Breast epithelium (tissue), 4 donors: ENCODE data around the gene WDTC1. TPM values are rescaled to one million over a fixed set of nuclear protein-coding genes. Genes with fewer than 3 reads are reported as not detected.

Experiments used
- DNase-seq, 2 donors: peaks; one replicate each; pipeline ENCODE4 v3.0.0-alpha.2; 2019; ENCODE audit warnings: low spot score in 2 of 2
- H3K27ac ChIP-seq, 2 donors: fragments of 200-600 bp; sonication (generic) in 1 of 2; one replicate each; pipeline ENCODE4 v1.5.1; 2016 to 2019; ENCODE audit warnings: mild to moderate bottlenecking in 1 of 2
- H3K27me3 ChIP-seq, 2 donors: fragments of 200-600 bp; sonication (generic) in 1 of 2; one replicate each; pipeline versions ENCODE4 v1.5.1 to v1.6.0; 2017 to 2019; ENCODE audit warnings: control low read depth in 1 of 2, mild to moderate bottlenecking in 1 of 2
- H3K36me3 ChIP-seq: fragments of 200-600 bp; one replicate; pipeline ENCODE4 v1.5.1; 2019
- H3K4me1 ChIP-seq, 2 donors: fragments of 200-600 bp; sonication (generic); one replicate each; pipeline ENCODE4 v1.5.1; 2016 to 2019; ENCODE audit warnings: control low read depth in 1 of 2
- H3K4me3 ChIP-seq, 3 donors: fragments of 200-600 bp; sonication (generic); 1 replicate in 2 of 3; 2 replicates in 1 of 3; pipeline ENCODE4 v1.5.1; 2016 to 2019; ENCODE audit warnings: mild to moderate bottlenecking in 3 of 3, moderate library complexity in 2 of 3
- H3K9me3 ChIP-seq, 2 donors: fragments of 200-600 bp; sonication (generic) in 1 of 2; one replicate each; pipeline ENCODE4 v1.5.1; 2016 to 2019; ENCODE audit warnings: control low read depth in 1 of 2
- POLR2A ChIP-seq: fragments of 450-650 bp; IDR thresholded peaks from one replicate; pipeline ENCODE4 v1.6.1; 2016; ENCODE audit warnings: antibody characterized with exemption, mild to moderate bottlenecking, moderate library complexity
- POLR2AphosphoS5 ChIP-seq, 3 donors: sonication (generic); formaldehyde crosslinking; IDR thresholded peaks; one replicate each; pipeline ENCODE4 v1.6.1; 2017; ENCODE audit warnings: antibody characterized with exemption in 3 of 3
- intact Hi-C: fragments of 100-400 bp; cut with DNase I; formaldehyde crosslinking; loops from one replicate; pipeline ENCODE4 v1.15.1; 2023; ENCODE audit warnings: low total_unique reads
- total RNA-seq, 3 donors: library from RNA; depleted of rRNA; stranded (reverse); fragments of >200 nt; gene quantifications; one replicate each; pipeline ENCODE4 v1.1.0, GENCODE V29; 2016
- TF ChIP-seq, protein P1 (sequence below), 3 donors: fragments of 450-650 bp; IDR thresholded peaks; one replicate each; pipeline ENCODE4 v1.5.1; 2016 to 2017; ENCODE audit warnings: antibody characterized with exemption in 3 of 3, mild to moderate bottlenecking in 3 of 3, moderate library complexity in 3 of 3

WDTC1 gene
- total RNA-seq, 3 donors from 2014 or later, result 31.5 to 34.2 (median 33.4) TPM

DNA sequence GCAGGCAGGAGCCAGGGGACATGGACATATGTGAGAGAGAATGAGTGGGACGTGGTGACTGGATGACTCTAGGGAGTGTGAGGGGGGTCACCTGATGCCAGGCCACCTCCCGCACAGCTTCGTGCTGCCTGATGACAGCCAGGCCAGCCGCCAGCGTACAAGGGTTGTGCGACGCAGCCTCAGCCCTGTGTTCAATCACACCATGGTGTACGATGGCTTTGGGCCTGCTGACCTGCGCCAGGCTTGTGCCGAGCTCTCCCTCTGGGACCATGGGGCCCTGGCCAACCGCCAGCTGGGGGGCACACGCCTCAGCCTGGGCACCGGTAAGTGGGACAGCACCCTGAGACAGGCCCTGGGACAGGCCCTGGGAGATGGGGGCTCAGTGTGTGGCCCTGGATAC lies 118.7 kb downstream of the WDTC1 start:
- TF ChIP-seq POLR2A, result no peak
- TF ChIP-seq, protein P1, sequence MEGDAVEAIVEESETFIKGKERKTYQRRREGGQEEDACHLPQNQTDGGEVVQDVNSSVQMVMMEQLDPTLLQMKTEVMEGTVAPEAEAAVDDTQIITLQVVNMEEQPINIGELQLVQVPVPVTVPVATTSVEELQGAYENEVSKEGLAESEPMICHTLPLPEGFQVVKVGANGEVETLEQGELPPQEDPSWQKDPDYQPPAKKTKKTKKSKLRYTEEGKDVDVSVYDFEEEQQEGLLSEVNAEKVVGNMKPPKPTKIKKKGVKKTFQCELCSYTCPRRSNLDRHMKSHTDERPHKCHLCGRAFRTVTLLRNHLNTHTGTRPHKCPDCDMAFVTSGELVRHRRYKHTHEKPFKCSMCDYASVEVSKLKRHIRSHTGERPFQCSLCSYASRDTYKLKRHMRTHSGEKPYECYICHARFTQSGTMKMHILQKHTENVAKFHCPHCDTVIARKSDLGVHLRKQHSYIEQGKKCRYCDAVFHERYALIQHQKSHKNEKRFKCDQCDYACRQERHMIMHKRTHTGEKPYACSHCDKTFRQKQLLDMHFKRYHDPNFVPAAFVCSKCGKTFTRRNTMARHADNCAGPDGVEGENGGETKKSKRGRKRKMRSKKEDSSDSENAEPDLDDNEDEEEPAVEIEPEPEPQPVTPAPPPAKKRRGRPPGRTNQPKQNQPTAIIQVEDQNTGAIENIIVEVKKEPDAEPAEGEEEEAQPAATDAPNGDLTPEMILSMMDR (IDR thresholded peaks at IDR 0.05), result no peak
- no peak for TF ChIP-seq POLR2AphosphoS5 (IDR thresholded peaks at IDR 0.05)
- peaks cover 0 to 4% of the 10 kb centered on the region in 2 donors for H3K4me1 ChIP-seq
- DNase-seq, result no peak
- intact Hi-C loops, result no loop called here
- no peaks in the 10 kb centered on the region for H3K9me3 ChIP-seq
- H3K36me3 ChIP-seq, result no peaks in the 10 kb centered on the region
- H3K27ac ChIP-seq, result no peak overlapping the region
- no peaks in the 10 kb centered on the region for H3K27me3 ChIP-seq
- no peak overlapping the region for H3K4me3 ChIP-seq

DNA sequence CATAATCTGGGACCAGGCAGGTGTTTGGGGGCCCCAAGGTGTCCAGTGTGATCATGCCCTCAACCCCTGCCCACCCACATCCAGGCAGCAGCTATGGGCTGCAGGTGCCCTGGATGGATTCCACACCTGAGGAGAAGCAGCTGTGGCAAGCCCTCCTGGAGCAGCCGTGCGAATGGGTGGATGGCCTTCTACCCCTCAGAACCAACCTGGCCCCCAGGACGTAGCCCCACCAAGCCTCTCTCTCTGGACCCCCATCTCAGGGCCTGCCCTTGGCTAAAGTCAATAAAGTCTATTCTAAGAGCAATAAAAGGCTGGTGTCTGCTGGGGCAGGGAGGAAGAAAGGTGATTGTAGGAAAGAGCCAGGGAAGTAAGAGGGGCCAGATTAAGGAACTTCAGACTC lies 119.2 kb downstream of the WDTC1 start:
- TF ChIP-seq POLR2AphosphoS5 (IDR thresholded peaks at IDR 0.05) (no peak), POLR2A (no peak)
- TF ChIP-seq, protein P1 (IDR thresholded peaks at IDR 0.05), result no peak
- no peaks in the 10 kb centered on the region for H3K36me3 ChIP-seq
- H3K27me3 ChIP-seq, result no peaks in the 10 kb centered on the region
- H3K4me3 ChIP-seq, result no peak overlapping the region
- H3K27ac ChIP-seq, result no peak overlapping the region
- no peak for DNase-seq
- peaks cover 0 to 4% of the 10 kb centered on the region in 2 donors for H3K4me1 ChIP-seq
- no peaks in the 10 kb centered on the region for H3K9me3 ChIP-seq
- intact Hi-C loops, result no loop called here

GRCh38 chr1:27355683-27356082 lies 121.3 kb downstream of the WDTC1 start:
- Histone ChIP-seq H3K4me3 (no peak overlapping the region), H3K4me1 (no peaks in the 10 kb centered on the region), H3K9me3 (no peaks in the 10 kb centered on the region), H3K27ac (no peak overlapping the region), H3K36me3 (no peaks in the 10 kb centered on the region), H3K27me3 (no peaks in the 10 kb centered on the region)
- DNase-seq, result no peak
- intact Hi-C loops, result no loop called here
- TF ChIP-seq, protein P1 (IDR thresholded peaks at IDR 0.05), result no peak
- TF ChIP-seq POLR2A (no peak), POLR2AphosphoS5 (IDR thresholded peaks at IDR 0.05) (no peak)

GRCh38 chr1:27356277-27356618 lies 121.8 kb downstream of the WDTC1 start:
- Histone ChIP-seq H3K4me1 (no peaks in the 10 kb centered on the region), H3K27me3 (no peaks in the 10 kb centered on the region), H3K36me3 (no peaks in the 10 kb centered on the region), H3K27ac (no peak overlapping the region), H3K9me3 (no peaks in the 10 kb centered on the region), H3K4me3 (no peak overlapping the region)
- DNase-seq, result no peak
- TF ChIP-seq, protein P1 (IDR thresholded peaks at IDR 0.05), result no peak
- TF ChIP-seq POLR2A (no peak), POLR2AphosphoS5 (IDR thresholded peaks at IDR 0.05) (no peak)
- intact Hi-C loops, result no loop called here

GRCh38 chr1:27356619-27357280 lies 122.3 kb downstream of the WDTC1 start:
- Histone ChIP-seq H3K36me3 (no peaks in the 10 kb centered on the region), H3K4me3 (peak overlapping the region in 1 of 3 donors; percentile 44), H3K27ac (peak overlapping the region; percentile 10 to 52), H3K4me1 (no peaks in the 10 kb centered on the region), H3K27me3 (no peaks in the 10 kb centered on the region), H3K9me3 (no peaks in the 10 kb centered on the region)
- DNase-seq, result no peak
- intact Hi-C loops, result no loop called here
- TF ChIP-seq POLR2A, result no peak
- TF ChIP-seq, protein P1 (IDR thresholded peaks at IDR 0.05), result no peak
- no peak for TF ChIP-seq POLR2AphosphoS5 (IDR thresholded peaks at IDR 0.05)
